Stimulated activated naive CD8-positive, alpha-beta T cell treated with anti-CD3 and anti-CD28 coated beads, Interleukin-15, Interleukin-2, amounts not matched to agents 100 U/mL and 50 U/mL, for 24 hours (primary cell): ENCODE data around the gene ARHGAP6.

Source experiments
- ATAC-seq: fragments of 150-1000 bp; cut with Tn5 transposase; one replicate; pipeline ENCODE4 v1.10.0; 2021
- DNase-seq: peaks from one replicate; pipeline ENCODE4 v3.0.0; 2021

The ARHGAP6 gene

DNA sequence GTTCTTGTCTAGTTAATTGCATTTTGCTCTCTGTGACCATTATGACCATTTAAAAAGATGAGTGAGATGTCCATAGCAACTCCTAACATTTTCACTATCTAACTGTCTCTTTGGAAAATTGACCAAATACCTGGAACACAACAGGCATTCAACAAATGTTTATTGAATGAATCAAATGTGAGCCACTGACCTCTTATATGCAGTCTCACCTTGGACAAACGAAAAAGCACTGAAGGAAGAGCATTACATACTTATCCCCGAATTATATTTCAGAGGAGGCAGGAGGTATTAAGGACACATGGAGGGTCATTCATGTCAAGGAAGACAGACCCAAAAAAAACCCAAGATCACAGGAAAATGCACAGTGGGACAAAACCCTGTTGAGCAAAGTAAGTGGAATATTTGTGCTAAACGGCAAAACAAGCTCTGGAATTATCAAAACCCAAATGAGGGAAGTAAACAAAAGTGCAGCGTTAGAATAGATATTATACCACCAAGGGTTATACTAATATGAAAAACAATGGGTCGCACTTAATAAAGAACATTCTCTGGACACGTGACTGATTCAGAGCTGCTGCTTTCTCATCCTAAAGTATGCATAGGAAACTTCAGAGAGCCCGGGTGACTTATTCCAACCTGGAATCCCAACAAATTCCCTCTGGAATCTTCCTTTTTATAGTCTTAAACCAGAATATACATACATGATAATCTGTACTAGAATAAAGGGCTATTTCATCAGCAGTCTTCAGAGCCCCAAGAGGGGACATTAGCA lies 240.6 kb downstream of the ARHGAP6 start:
- ATAC-seq (no peak), DNase-seq (no peak)

DNA sequence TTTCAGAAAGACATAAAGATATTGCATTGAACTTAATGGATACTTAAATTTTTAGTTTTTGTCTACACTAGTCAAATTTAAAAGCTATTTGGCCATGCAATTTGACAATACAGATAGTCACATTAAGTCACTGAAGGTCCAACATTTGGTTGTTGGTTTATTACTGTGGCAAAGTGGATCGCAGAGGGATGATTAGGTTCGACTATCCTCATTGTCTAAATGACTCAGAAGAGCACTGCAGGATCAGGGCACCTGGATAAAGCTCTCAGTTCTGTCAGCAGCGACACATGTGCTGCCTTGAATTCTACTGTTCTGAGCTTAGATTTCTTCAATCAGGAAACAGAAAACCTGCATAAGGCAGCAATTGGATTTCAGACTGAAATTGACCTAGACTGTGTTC lies 241.8 kb downstream of the ARHGAP6 start:
- DNase-seq (no peak), ATAC-seq (no peak)

DNA sequence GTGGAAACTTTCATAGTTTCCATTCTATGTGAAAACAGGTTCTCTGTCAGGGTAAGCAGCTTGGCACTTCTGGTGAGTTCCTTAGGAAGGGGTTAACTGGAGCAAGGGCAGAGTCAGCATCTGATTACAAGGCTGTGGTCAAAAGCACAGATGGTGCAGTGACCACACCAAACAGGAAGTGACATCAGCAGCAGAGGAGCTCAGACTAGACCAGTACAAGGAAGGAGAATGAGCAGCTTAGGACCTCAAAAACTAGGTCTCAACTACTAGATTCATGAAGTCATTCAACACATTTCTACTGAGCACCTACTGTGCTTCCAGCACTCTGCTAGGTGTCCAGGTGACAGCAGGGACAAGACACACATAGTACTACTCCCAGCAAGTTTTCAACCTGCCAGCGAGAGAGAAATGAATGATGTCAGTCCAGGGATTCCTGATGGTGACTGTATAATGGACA lies 242.3 kb downstream of the ARHGAP6 start:
- ATAC-seq (no peak), DNase-seq (no peak)

GRCh38 chrX:11422525-11422857 lies 243.2 kb downstream of the ARHGAP6 start:
- DNase-seq (no peak), ATAC-seq (no peak)

DNA sequence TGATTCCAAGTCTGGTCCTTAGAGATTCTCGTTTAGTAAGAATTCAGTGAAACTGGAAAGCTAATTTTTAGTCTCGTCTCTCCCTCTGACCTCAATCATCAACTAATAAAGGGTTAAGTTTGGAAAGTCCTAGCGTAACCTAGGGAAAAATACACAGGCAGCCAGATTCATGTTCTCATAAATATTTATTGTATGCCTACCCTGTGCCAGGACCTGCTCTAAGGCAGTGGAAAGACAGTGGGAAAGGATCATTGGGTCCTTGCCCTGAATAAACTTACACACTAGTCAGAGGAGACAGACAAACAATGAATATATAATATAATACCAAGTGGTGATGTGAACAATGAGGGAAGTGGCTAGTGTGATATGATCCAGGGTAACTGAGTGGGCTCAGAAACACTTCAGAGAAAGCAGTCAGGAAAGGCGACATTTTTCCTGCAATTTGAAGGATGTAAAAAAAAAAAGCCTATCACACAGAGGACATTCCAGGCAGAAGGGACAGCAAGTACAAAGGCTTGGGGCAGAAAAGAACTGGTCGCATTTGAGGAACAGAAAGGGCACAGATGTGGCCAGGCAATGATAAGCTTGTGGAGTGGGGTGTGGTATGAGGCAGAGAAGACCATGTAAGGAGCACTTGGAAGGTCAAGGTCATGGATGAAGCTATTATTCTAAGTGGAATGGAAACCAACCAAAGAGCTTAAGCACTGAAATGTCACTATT lies 243.8 kb downstream of the ARHGAP6 start:
- ATAC-seq (no peak), DNase-seq (no peak)

- ATAC-seq = no peak
- DNase-seq = no peak
Observed at GRCh38 chrX:11420851-11421250, 244.9 kb downstream of the ARHGAP6 start.

DNA sequence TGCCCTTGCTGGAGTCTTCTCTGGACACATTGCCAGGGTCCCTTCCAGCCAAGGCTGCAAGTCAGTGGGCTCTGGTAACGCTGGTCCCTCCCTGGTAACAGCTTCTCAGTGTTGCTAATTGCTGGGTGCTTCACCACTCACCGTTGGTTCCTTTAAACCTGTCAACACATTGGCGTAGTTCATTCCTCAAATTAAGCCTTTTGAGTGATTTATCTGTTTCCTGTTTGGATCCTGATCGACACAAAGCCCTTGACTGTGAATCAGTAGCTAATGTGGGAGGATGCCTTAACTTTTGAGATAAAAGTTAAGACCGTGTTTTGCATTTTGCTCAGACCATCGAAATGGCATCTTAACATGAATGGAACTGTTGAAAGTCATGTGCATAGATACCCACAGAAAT lies 246.6 kb downstream of the ARHGAP6 start:
- DNase-seq = no peak
- ATAC-seq = no peak

DNA sequence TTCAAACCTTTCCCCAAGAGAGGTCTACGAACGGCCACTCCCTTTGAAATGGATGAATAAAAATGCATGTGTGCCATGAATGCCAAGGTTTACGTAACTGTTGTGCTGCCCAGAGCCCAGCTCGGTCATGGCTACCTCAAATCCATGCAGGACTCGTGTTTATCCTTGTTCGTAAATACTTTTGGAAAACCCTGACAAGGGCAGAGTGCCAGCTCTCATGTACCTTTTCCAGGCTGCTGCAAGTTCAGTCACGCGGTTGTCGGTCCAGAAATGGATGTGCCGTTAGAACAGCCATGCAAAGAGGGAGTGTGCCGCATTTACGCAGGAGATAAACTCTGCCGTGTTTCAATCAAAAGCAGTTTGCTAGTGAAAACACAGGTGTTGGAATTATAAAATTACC lies 249.1 kb downstream of the ARHGAP6 start:
- no peak for ATAC-seq

GRCh38 chrX:11414091-11414490 lies 251.6 kb downstream of the ARHGAP6 start:
- ATAC-seq = no peak

More for the DNA sequence above, 249.1 kb downstream of the ARHGAP6 start:
- DNase-seq = no peak

GRCh38 chrX:11412715-11413623 lies 252.8 kb downstream of the ARHGAP6 start:
- DNase-seq = no peak

More at GRCh38 chrX:11414091-11414490, 251.6 kb downstream of the ARHGAP6 start:
- DNase-seq = no peak

DNA sequence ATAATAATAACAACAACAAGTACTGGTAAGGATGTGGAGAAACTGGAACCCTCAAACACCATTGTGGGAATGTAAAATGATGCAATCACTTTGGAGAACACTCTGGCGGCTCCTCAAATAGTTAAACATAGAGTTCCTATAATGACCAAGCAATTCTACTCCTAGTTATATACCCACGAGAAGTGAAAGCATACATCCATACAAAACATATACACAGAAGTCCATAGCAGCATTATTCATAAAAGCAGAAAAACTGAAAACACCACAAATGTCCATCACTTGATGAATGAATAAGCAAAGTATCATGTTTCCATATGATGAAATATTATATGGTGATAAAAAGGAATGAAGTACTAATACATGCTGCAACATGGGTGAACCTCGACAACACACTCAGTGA lies 255.8 kb downstream of the ARHGAP6 start:
- ATAC-seq (no peak), DNase-seq (no peak)

More at GRCh38 chrX:11412715-11413623, 252.8 kb downstream of the ARHGAP6 start:
- no peak for ATAC-seq

- DNase-seq (no peak), ATAC-seq (no peak)
Observed at GRCh38 chrX:11408783-11409182, 256.9 kb downstream of the ARHGAP6 start.

- ATAC-seq (no peak), DNase-seq (no peak)
Observed at GRCh38 chrX:11408109-11408405, 257.7 kb downstream of the ARHGAP6 start.

DNA sequence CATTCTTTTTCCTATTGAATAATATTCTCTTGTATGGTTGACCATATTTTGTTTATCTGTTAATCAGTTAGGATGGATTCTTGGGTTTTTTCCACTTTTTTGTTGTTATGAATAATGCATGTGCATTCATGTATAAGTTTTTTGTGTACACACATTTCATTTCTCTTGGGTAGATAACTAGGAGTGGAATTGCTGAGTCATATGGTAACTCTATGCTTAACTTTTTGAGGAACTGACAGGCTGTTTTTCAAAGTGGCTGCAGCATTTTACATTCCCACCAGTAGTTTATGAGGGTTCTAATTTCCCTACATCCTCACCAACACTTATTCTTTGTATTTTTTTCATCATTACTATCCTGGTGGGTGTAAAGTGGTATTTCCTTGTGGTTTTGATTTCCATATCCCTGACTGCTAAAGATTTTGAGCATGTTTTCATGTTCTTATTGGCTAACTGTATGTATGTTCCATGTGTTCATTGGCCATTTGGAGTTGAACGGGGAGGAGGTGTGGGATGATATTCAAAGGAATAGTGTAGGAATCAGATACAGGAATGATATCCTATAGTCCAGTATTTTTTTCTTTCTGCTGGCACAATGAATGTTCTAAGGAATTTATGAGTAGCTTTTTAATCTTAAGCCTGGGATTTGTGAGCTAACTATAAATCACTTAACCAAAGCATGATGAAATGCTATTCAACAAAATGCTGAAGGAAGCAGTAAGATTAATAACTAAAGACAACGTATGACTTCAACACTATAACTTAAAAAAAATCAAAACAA lies 258.2 kb downstream of the ARHGAP6 start:
- ATAC-seq (no peak), DNase-seq (no peak)

- no peak for DNase-seq
- ATAC-seq = no peak
Observed at GRCh38 chrX:11406109-11406765, 259.5 kb downstream of the ARHGAP6 start.

- DNase-seq = no peak
- no peak for ATAC-seq
Observed at GRCh38 chrX:11403631-11404030, 262.1 kb downstream of the ARHGAP6 start.

- DNase-seq (no peak), ATAC-seq (no peak)
Observed at GRCh38 chrX:11401966-11402365, 263.8 kb downstream of the ARHGAP6 start.

DNA sequence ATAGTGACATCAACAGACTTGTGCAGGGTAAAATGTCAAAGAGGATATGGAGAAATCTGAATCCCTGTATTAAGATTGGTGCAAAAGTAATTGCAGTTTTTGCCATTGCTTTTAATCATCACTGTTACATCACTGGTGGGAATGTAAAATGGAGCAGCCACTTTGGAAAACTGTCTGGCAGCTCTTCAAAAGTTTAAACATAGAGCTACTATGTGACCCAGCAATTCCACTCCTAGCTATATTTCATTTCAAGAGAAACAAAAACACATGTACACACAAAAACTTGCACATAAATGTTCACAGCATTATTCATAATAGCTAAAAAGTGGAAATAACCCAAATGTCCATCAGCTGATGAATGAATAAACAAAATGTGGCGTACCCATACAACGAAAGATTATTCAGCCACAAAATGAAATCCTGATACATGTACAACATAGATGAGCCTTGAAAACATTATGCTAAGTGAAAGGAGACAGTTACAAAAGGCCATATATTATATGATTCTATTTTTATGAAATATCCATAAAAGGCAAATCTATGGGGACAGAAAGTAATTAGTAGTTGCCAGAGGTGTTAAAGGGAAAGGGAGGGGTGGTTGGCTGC lies 266.1 kb downstream of the ARHGAP6 start:
- ATAC-seq (no peak), DNase-seq (no peak)

DNA sequence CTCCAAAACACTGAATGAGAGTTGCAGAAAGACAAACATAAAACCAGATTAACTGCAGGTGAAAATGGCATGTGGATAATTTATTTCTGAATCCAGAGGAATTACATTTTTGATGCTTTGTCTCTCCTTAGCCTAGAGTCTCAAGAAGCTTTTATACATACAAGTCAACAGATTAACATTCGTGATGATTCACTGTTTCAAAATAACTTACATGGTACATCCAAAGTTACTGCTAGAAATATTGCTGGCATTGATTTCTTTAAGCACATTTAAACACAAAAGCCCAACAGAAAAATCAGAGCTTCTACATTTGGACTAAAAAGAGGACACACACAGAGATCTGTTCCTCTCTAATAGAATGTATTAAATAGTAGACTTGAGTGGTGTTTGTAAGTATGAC lies 266.9 kb downstream of the ARHGAP6 start:
- DNase-seq (no peak), ATAC-seq (no peak)

GRCh38 chrX:11398139-11398538 lies 267.6 kb downstream of the ARHGAP6 start:
- ATAC-seq (no peak), DNase-seq (no peak)

- DNase-seq = no peak
- no peak for ATAC-seq
Observed at GRCh38 chrX:11397680-11398079, 268.0 kb downstream of the ARHGAP6 start.
